Activated T-cell treated with anti-CD3 and anti-CD28 coated beads, Interleukin-2, amount 50 U/mL, for 1 hour (primary cell): ENCODE measurements around the gene JUND.
"Not testable (repeated sequence)": the region's sequence is repeated elsewhere in the genome, so short reads cannot be mapped to it uniquely, and the experiment has no call there.

Source experiments
- DNase-seq: peaks from one replicate; pipeline ENCODE4 v3.0.0-alpha.2; 2020

JUND gene

GRCh38 chr19:18281082-18282020 lies at the start of gene JUND:
TSS of gene JUND (minus strand) at chr19:18281622. CDS start at chr19:18281484, 138 bp downstream.
- peak; percentile 98 for DNase-seq

DNA sequence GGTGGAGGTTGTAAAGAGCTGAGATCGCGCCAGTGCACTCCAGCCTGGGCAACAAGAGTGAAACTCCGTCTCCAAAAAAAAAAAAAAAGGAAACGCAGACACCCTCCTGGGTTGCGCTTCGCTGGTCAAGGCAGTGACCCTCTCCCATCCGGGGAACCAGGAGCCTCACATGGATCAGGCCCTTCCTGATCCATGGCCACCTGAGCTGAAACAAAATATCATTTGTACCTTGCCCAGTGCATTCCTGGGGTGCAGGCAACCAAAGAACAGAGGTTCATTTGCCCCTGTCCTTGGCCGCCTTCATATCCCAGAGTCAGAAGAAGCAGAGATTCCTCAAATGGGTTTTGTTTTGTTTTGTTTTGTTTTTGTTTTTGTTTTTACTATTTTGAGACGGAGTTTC lies 49.4 kb upstream of the JUND start:
- no peak for DNase-seq

GRCh38 chr19:18329035-18329376 lies 47.6 kb upstream of the JUND start:
- no peak for DNase-seq

GRCh38 chr19:18328340-18329034 lies 47.1 kb upstream of the JUND start:
- DNase-seq: peak; percentile 78

DNA sequence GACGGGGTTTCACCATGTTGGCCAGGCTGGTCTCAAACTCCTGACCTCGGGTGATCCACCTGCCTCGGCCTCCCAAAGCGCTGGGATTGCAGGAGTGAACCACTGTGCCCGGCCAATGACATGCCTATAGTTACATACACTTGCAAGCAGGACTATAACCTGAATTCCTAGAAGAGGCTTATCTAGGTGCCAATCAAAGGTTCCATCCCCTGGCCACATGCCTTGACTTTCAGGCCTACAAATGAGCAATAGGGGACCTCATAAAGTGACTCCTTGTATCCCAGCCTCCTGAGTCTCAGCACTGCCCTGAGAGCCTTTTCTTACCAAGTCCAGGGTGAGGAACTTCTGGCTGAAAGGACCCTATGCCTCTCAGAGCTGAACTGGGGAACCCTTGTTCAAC lies 45.4 kb upstream of the JUND start:
- no peak for DNase-seq

- not testable (repeated sequence) for DNase-seq
Observed at GRCh38 chr19:18324373-18324731, 42.9 kb upstream of the JUND start.

DNA sequence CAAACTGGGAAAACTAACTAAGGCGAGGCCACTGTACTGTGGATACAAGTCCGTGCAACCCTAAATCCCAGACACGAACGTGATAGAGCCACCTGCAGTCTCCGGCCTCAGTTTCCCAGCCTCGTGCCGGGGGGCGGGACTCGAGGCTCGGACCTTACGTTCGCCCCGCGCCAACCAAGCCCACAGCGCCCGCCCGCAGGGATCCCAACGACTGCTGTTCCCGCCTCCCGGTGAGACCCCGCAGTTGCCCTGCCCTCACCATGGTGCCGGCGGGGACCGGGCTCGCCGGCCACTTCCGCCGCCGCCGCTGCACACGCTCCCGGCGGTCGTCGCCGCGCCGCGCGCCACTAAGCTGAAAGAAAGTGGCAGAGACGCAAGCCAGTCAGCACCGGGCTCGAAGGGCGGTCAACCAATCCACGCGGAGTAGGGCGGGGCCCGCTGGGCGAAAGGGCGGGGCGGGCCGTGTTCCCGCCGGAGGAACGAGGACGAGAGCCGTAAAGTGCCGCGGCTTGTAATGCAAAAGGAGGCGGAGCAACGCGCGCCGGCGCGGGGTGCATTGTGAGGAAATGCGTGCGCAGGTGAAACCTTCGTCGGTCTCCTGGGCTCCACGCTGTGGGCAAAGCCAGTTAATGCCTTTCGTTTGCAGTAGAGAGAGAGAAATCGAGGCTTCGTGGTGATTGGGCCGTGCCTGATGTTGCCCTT lies 41.5 kb upstream of the JUND start, which contains the start of gene LSM4:
Gene LSM4, minus strand, starts transcription at position 318 of the 702 bp plus-strand sequence. Its CDS starts 56 bp downstream, at position 262.
- peak; percentile 99 for DNase-seq

- DNase-seq: no peak
Observed at GRCh38 chr19:18322318-18322758, 40.9 kb upstream of the JUND start.

DNA sequence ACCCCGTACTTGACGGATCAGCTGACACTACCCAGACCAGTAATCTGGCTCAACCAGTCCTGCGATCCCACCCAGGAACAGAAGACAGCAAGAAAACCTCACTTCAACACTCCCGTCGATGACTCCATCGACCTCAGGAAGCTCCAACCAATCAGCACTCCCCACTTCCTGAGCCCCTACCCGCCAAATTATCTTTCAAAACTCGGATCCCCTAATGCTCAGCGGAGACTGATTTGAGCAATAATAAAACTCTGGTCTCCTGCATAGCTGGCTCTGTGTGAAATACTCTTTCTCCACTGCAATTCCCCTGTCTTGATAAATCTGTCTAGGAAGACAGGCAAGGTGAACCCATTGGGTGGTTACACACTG lies 40.3 kb upstream of the JUND start:
- no peak for DNase-seq

DNA sequence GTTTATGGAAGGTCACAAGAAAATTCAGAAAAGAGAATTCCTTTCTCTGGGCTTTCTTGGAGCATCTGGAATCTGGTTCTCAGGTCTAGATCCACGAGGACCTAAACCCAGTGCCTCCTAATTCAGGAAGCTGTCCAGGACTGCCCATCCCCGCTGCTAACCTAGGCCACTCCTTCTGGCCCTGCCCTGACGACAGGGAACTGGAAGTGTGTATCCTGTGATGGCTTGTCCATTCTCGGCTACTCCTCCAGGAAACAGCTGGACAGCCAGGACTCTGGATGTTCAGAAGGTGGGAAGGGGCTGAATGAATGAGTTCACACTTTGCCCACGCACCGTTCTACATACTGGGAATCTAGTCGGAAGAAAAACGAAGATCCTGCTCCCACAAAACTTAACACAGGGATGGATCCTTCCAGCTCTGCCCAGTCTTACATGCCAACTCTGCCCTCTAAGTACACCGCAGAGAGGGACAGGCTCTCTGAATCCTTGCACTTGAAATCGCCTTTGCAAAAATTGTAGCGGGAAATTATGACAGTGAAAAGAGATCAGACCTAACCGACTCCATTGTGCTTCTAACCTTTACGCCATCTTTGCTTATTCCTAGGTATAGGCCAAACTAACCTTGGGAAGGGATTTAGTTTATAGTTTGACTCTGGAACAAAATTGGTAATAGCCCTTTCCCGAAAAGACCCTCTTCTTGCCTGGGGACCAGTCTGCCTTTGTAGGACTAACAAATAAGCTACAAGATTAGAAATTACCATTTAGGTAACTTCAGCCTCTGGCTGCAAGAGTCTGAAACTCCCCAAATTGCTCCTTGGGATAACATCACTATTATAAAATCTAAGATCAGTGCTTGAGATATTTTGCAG lies 39.7 kb upstream of the JUND start:
- DNase-seq: no peak

DNA sequence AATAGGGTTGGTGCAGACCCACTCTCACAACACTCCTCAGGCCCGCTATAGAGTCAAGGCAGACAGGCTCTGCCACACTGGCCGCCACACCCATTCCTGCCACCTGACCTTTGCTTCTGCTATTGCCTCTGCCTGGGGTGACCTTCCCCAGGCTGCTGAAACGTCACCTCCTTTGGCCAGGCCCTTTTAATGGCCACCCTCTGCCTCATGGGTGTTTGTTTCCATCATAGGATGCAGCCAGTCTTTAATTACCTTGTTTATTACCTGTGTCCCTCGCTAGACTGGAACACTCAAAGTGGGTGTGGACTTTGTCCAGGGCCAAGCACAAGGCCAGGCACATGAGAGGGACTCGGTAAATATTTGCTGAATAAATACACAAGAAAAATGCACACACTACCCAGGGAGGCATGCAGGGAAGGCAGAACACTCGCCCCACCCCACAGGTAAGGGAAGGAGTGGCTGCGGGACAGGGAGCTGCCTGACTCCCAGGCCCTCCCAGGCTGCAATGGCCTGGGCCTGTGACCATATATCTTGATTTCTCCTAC lies 38.2 kb upstream of the JUND start:
- DNase-seq: no peak

DNA sequence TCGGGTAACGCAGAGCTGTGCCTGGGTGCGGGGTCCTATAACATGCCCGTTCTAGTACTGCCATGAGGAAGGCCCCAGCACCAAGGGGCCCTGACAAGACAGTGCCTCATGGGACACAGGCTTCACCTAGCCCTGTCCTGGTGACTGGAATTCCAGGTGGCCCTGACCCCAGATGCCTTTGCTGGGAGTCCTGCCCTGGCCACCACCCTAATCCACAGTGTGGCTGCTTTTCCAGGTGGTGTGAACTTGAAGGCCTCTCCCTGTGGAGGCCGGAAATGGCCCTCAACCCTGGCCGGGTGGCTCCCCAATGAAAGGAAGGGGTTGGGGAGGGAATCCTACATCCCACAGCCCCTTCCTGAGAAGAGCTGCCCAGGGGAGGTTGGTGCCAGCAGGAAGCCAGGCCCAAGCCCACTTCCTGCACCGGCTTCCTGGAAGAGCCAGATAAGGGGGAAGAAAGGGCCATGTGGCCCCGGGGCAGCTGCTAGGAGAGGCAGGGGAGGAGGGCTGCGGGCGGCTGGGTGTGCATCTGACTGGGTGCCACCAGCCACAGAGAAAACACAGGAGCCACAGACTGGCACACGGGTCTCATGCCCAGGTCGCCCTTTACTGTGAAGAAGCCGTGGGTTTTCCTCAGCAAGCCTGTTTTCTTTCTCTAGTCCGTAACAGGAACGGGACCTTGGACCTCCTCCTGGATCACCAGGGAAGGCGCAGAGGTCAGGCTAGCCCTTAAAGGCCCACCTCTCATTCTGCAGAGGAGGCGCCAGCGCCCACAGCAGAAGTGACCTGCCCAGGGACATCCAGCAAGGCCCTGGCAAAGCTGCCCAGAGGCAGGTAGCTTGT lies 36.8 kb upstream of the JUND start:
- DNase-seq: peak; percentile 62

GRCh38 chr19:18313398-18313797 lies 32.0 kb upstream of the JUND start:
- no peak for DNase-seq

- no peak for DNase-seq
Observed at GRCh38 chr19:18312092-18312534, 30.7 kb upstream of the JUND start.

GRCh38 chr19:18311502-18312091 lies 30.2 kb upstream of the JUND start:
- DNase-seq: no peak

GRCh38 chr19:18310966-18311365 lies 29.5 kb upstream of the JUND start:
- no peak for DNase-seq

DNA sequence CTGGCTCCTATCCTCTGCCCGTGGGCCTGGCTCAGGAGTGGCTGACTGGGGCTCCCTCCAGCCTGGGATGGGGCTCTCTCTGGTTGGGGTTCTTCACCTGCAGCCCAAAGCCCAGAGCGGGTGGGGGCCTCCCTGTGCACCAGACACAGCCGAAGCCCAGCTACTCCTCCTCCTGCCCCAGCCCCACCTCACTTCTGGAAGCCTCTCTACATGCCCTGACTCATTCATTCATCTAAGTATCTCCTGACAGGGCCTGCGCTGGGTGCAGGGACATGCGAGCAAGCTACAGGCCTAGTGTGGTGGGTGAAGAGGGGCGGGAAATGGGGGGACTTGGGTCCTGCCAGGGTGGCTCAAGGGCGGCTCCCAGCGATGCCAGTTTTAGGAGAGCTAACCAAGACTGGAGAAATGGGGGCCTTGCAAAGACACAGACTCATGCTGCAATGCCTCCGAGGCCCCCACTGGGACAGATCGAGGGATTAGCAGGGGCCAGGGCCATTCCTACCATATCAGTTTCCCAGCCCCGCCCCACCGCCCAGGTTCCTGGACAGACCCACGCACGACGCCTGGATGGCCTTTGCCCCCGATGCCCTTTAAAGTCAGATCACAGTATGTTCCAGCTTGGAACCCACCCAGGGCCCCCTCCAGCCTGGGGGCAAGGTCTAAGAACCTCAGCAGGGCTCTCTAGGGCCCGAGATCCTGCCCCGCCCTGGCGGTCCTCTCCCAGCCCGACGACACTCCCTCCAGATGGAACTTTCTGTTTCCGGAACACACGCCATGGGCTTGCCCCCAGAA lies 28.9 kb upstream of the JUND start:
- DNase-seq: no peak

GRCh38 chr19:18309525-18310064 lies 28.2 kb upstream of the JUND start:
- DNase-seq: no peak

DNA sequence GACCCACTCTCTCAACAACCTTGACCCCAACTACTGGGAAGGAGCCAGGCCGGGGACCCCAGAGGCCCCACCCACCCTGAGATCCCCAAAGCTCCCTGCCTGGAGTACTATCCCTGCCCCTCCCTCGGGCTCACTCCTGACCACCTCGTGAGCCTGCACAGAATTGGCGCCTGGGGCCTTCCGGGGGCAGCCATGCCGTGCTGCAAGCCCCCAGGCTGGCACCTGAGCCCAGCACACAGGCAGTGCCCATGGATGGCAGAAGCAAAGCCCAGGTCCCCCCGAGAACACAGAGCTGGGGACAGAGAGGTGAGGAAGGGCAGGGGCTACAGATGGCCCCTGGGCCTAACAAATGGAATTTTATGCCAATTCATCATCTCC lies 27.5 kb upstream of the JUND start:
- no peak for DNase-seq
